OCI-LY7 (cell line): ENCODE results near the gene NPEPL1.

Experiments
- CTCF ChIP-seq: fragments of 200-600 bp; sonication (generic); conservative IDR thresholded peaks from 2 replicates; pipeline ENCODE4 v1.5.1; 2014; ENCODE audit warnings: mild to moderate bottlenecking, antibody characterized with exemption, low read length, moderate library complexity, mixed read lengths
- EZH2phosphoT487 ChIP-seq: fragments of 200-600 bp; sonication (generic); IDR thresholded peaks from 2 replicates; pipeline ENCODE4 v1.6.1; 2018; ENCODE audit warnings: low read depth, borderline replicate concordance, mild to moderate bottlenecking, mixed run types, antibody characterized with exemption, low read length, moderate library complexity, mixed read lengths

- TF ChIP-seq CTCF (no peak), EZH2phosphoT487 (no peak)
Measured at GRCh38 chr20:58760856-58761255, 68.3 kb downstream of the NPEPL1 start.
